SU-DHL-6 (cell line): ENCODE measurements around the gene EMX1.
A peak's percentile ranks its signal among the peaks of the same experiment; 100 is the strongest.

Experiments
- EZH2phosphoT487 ChIP-seq: fragments of 200-600 bp; sonication (generic), shearing (Covaris generic); conservative IDR thresholded peaks from 2 replicates; pipeline ENCODE4 v1.6.1; 2018; ENCODE audit warnings: mild to moderate bottlenecking, antibody characterized with exemption, low read length, moderate library complexity, mixed read lengths
- TF ChIP-seq, protein P1 (sequence below): fragments of 200-600 bp; sonication (generic); IDR thresholded peaks from one replicate; pipeline ENCODE4 v1.5.1; 2017; ENCODE audit warnings: antibody characterized with exemption, mild to moderate bottlenecking, low read length, moderate library complexity; ENCODE audit not compliant: insufficient read depth, poor library complexity, severe bottlenecking

GRCh38 chr2:72892506-72893173, 24.7 kb upstream of the EMX1 start:
- TF ChIP-seq, protein P1, sequence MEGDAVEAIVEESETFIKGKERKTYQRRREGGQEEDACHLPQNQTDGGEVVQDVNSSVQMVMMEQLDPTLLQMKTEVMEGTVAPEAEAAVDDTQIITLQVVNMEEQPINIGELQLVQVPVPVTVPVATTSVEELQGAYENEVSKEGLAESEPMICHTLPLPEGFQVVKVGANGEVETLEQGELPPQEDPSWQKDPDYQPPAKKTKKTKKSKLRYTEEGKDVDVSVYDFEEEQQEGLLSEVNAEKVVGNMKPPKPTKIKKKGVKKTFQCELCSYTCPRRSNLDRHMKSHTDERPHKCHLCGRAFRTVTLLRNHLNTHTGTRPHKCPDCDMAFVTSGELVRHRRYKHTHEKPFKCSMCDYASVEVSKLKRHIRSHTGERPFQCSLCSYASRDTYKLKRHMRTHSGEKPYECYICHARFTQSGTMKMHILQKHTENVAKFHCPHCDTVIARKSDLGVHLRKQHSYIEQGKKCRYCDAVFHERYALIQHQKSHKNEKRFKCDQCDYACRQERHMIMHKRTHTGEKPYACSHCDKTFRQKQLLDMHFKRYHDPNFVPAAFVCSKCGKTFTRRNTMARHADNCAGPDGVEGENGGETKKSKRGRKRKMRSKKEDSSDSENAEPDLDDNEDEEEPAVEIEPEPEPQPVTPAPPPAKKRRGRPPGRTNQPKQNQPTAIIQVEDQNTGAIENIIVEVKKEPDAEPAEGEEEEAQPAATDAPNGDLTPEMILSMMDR: peak; percentile 55
- no peak for TF ChIP-seq EZH2phosphoT487
